Stimulated activated naive CD8-positive, alpha-beta T cell treated with anti-CD3 and anti-CD28 coated beads, Interleukin-15, Interleukin-2, amounts not matched to agents 100 ng/mL and 50 ng/mL, for 24 hours (primary cell): ENCODE measurements around the gene UNC5B.
"Not testable (repeated sequence)": the region's sequence is repeated elsewhere in the genome, so short reads cannot be mapped to it uniquely, and the experiment has no call there.

Experiments
- H3K27ac Mint-ChIP-seq: one replicate; pipeline ENCODE4 v1.8.0; 2021; ENCODE audit warnings: mild to moderate bottlenecking, mixed read lengths
- H3K27me3 Mint-ChIP-seq: one replicate; pipeline ENCODE4 v1.8.0; 2021; ENCODE audit warnings: mixed read lengths
- H3K36me3 Mint-ChIP-seq: one replicate; pipeline ENCODE4 v1.8.0; 2021; ENCODE audit warnings: low read depth, mixed read lengths
- H3K4me1 Mint-ChIP-seq: one replicate; pipeline ENCODE4 v1.8.0; 2021; ENCODE audit warnings: low read depth, mixed read lengths
- H3K4me3 Mint-ChIP-seq: one replicate; pipeline ENCODE4 v1.8.0; 2021; ENCODE audit warnings: mild to moderate bottlenecking, mixed read lengths
- H3K9me3 Mint-ChIP-seq: one replicate; pipeline ENCODE4 v1.8.0; 2021; ENCODE audit warnings: mixed read lengths

Gene UNC5B

DNA sequence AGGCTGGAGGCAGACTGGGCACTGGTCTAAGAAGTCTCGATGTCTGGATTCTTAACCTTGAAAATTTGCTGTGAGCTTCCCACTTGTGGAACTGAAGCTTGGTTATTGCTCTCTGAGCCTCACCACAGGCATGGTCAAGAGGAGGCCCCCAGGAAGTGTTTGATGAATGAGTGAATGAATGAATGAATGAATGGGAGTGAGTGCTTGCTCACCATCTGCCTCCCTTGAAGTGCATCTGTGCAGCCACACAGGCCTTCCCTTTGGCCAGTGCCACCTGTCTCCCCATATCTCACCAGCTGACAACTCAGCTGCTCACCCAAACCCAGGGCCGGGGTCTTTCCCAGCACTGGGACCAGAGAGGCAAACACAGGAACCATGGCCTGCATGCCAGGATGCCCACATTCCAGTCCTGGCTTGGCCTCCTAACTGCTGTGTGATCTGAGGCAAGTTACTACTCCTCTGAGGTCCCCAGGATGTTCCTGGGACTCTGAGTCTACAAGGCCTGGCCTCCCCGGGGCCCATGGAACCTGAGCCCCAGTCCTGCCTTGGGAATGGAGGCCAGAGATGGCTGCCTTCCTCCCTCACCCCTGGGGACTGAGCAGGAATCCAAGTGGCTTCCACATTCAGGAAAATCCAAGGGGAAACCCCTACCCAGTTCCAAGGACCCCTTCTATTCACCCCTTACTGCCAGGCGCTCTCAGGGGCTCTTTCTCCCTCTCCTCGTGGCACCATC, 55.3 kb downstream of the UNC5B start:
- H3K4me3 Mint-ChIP-seq: no peak overlapping the region
- H3K27ac Mint-ChIP-seq: no peak overlapping the region
- no peaks in the 10 kb centered on the region for H3K36me3 Mint-ChIP-seq
- H3K4me1 Mint-ChIP-seq: no peaks in the 10 kb centered on the region
- H3K9me3 Mint-ChIP-seq: no peaks in the 10 kb centered on the region
- H3K27me3 Mint-ChIP-seq: no peaks in the 10 kb centered on the region

DNA sequence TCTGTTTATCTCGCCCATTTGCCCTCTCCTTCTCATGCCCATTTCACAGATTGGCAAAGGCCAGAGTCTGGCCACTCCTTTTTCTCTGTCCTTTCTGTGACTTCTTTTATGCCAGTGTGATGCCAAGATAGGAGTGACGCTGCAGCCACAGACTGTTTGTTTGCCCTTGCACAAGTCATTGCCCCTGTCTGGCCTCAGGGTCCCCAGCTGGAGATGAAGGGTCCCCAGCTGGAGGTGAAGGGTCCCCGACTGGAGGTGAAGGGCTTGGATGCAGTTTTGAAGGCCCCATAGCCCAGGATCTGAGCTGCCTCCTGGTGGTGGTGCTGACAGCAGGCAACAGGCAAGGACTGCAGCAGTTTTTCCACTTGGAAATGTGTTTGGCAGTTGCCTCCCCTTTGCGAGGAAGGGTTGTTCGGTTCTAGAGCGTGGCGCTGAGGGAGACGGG, 55.9 kb downstream of the UNC5B start:
- no peaks in the 10 kb centered on the region for H3K4me1 Mint-ChIP-seq
- H3K36me3 Mint-ChIP-seq: no peaks in the 10 kb centered on the region
- no peak overlapping the region for H3K4me3 Mint-ChIP-seq
- no peak overlapping the region for H3K27ac Mint-ChIP-seq
- no peaks in the 10 kb centered on the region for H3K27me3 Mint-ChIP-seq
- no peaks in the 10 kb centered on the region for H3K9me3 Mint-ChIP-seq

DNA sequence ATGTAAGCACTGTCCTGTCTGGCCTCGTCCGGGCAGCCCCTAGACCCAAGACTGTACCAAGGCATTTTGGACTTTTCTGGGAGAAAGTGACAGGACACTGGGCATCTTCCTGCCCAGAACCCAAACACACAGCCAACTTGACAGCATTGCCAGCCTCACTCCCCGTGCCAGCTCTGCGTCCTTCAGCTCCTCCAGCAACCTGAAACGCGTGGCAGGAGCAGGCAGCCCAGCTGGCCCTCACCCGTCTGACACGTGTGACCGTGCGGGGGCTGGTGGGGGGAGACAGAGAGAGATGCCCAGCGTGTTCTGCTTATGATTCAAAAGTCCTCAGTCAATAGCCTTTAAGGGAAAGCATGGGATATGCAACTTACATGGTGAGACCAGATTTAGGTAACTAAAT, 56.4 kb downstream of the UNC5B start:
- no peaks in the 10 kb centered on the region for H3K36me3 Mint-ChIP-seq
- H3K27me3 Mint-ChIP-seq: no peaks in the 10 kb centered on the region

DNA sequence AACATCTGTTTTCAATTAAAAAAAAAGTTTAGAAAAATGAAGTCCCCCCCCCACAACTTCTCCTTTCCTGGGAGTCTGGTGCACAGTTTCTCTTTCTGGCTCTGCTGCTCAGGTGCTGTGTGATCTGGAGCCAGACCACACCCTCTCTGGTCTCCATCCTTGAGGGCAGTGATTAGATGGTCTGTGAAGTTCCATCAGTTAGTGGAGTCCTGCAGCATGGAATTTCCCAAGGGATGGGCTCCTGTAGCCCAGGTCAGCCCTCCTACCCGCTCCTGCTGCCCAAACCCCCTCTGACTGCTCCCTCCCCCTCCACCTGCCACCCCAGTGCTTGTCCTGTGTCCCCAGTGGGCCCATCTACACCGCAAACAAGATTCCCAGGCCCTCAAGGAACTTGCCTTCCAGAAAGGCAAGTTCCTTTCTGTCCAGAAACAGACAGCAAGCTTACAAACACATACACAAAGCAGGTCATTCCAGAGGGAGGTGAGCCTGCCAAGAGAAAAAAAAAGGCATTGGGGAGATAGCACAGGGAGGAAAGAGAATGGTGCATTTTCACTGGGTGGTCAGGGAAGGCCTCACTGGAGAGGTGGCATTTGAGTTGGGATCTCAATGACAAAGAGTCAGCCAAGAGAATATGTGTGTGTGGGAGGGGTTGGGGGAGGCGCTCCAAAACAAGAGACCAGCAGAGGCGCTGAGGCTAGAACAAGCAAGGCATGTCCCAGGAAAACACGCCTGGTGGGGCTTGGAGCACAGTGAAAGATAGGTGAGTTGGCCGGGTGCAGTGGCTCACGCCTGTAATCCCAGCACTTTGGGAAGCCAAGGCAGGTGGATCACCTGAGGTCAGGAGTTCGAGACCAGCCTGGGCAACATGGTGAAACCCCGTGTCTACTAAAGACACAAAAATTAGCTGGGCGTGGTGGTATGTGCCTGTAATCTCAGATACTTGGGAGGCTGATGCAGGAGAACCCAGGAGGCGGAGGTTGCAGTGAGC, 57.2 kb downstream of the UNC5B start:
- no peaks in the 10 kb centered on the region for H3K27me3 Mint-ChIP-seq
- no peak overlapping the region for H3K27ac Mint-ChIP-seq
- H3K9me3 Mint-ChIP-seq: no peaks in the 10 kb centered on the region
- H3K36me3 Mint-ChIP-seq: no peaks in the 10 kb centered on the region
- no peak overlapping the region for H3K4me3 Mint-ChIP-seq
- H3K4me1 Mint-ChIP-seq: no peaks in the 10 kb centered on the region

More for the DNA sequence above, 56.4 kb downstream of the UNC5B start:
- Mint-ChIP-seq H3K9me3 (no peaks in the 10 kb centered on the region), H3K27ac (no peak overlapping the region), H3K4me3 (no peak overlapping the region), H3K4me1 (no peaks in the 10 kb centered on the region)

DNA sequence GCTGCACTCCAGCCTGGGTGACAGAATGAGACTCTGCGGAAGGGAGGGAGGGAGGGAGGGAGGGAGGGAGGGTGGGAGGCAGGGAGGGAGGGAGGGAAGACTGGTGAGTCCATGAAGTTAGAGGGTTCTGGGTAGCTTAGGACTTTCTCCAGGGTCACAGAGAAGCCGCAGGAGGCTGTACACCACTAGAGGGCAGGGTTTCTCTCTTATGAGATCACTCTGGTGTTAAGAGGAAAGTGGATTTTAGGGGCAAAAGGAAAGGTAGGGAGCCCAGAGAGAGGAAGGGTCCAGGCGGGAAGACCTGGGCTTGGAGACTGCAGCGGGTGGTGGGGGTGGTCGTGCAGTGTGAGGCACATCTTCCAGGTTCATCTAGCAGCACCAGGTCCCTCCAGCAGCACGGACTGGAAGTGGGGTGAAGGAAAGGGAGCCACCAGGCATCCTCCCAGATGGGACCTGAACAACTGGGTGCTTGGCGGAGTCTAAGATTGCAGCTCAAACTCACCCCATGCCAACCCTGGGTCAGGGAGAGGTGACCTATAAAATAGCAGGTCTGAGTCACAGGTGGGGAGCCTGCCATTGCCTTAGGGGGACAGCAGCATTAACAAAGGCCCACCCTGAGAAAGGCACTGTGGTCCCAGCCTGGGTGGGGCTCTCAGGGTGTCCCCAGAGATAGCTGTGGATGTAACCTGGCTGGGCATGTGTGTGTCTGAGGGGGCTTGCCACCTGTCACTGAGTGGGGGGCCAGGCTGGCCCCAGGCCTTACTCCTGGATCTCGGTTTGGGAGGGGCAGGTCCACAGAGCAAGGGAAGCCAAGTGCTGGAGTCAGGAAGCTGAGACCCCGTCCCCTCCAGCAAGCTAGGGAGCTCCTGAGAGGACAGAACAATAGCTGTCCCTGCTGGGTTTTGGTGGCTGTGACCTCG, 58.2 kb downstream of the UNC5B start:
- H3K27me3 Mint-ChIP-seq: no peaks in the 10 kb centered on the region
- H3K4me1 Mint-ChIP-seq: no peaks in the 10 kb centered on the region
- H3K27ac Mint-ChIP-seq: no peak overlapping the region
- H3K9me3 Mint-ChIP-seq: no peaks in the 10 kb centered on the region
- H3K36me3 Mint-ChIP-seq: no peaks in the 10 kb centered on the region
- H3K4me3 Mint-ChIP-seq: no peak overlapping the region

DNA sequence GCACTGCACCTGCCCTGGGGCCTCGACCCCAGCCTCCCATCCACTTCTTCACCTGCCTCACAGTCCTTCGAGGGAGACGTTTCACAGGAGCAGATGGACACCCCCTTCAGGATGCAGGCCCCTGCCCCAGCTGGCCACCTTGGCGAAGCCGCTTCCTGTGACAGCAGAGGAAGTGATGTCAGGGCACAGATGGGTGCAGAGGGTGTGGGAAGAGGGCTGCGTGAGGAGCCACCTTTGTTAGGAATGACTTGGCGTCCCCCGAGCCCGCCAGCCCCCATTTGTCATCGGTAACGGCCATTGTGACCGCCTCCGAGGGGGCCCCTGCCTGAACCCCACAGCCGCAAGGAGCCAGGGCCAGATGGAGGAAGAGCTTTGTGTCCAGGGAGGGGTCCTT, 59.3 kb downstream of the UNC5B start:
- Mint-ChIP-seq H3K4me3 (no peak overlapping the region), H3K9me3 (no peaks in the 10 kb centered on the region), H3K27me3 (no peaks in the 10 kb centered on the region), H3K36me3 (no peaks in the 10 kb centered on the region), H3K4me1 (no peaks in the 10 kb centered on the region), H3K27ac (no peak overlapping the region)

DNA sequence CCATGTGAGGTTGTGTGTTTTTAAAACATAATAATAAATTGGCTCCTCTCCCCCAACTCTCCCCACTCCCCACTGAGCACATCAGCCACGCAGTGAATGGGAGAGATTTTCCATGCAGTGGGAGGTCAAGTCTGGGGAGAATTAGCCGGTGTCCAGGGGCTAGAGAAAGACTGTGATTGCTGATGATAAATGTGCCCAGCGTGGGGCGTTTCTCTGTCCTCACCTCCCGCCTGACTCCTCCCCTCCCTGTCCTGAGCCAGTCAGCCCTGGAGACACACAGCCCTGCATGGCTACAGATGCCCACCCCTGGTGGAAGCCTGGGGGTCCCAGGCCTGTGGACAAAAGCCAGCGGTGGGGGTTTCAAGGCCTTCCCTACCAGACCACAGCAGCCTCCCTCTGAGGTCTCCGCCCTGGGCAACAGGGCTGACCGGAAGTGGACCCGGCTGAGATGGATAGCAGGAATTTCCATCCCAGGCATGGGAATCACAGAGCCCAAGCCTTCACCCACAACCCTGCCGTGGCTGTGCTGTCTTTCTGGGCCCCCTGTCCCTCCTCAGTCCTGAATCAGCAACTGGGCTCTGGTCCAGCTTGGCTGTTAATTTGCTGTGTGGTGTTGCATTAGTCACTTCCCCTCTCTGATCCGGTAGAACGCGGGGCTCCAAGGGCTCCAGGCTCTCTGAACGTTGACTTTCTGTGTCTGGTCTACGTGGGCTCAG, 59.8 kb downstream of the UNC5B start:
- Mint-ChIP-seq H3K9me3 (no peaks in the 10 kb centered on the region), H3K27ac (no peak overlapping the region), H3K4me3 (no peak overlapping the region), H3K4me1 (no peaks in the 10 kb centered on the region), H3K36me3 (no peaks in the 10 kb centered on the region), H3K27me3 (no peaks in the 10 kb centered on the region)

DNA sequence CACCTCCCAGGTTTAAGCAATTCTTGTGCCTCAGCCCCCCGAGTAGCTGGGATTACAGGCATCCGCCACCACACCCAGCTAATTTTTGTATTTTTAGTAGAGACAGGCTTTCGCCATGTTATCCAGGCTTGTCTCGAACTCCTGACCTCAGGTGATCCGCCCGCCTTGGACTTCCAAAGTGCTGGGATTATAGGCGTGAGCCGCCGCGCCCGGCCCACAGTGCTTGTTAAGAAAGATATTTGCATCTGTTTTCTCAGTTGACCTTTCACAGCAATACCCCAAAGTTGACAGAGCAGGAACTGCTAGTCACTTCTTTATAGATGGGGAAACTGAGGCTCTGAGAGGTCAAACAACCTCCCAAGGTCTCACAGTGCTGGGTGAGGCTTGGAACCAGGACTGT, 60.6 kb downstream of the UNC5B start:
- H3K27ac Mint-ChIP-seq, H3K9me3 Mint-ChIP-seq, H3K27me3 Mint-ChIP-seq, H3K4me3 Mint-ChIP-seq, H3K4me1 Mint-ChIP-seq, H3K36me3 Mint-ChIP-seq: not testable (repeated sequence)

DNA sequence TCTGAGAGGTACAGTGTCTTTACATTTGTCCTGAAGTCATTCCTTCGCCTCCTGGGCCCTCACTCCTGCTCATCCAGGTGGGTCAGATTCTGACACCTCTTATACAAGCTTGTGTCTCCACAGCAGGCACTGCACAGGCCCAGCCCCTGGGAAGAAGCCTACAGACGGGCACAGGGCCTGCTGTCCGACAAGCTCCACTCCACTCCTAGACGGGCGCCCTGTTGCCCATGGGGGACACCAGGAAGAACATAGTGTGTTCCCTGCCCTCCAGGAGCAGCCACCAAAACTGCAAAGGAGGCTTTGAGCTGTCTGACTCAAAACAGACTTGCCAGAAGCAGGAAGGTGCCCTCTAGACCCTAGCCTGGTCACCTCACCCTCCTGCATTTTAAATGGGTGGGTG, 61.1 kb downstream of the UNC5B start:
- Mint-ChIP-seq H3K36me3 (no peaks in the 10 kb centered on the region), H3K4me3 (no peak overlapping the region), H3K27me3 (no peaks in the 10 kb centered on the region), H3K4me1 (no peaks in the 10 kb centered on the region), H3K27ac (no peak overlapping the region), H3K9me3 (no peaks in the 10 kb centered on the region)

DNA sequence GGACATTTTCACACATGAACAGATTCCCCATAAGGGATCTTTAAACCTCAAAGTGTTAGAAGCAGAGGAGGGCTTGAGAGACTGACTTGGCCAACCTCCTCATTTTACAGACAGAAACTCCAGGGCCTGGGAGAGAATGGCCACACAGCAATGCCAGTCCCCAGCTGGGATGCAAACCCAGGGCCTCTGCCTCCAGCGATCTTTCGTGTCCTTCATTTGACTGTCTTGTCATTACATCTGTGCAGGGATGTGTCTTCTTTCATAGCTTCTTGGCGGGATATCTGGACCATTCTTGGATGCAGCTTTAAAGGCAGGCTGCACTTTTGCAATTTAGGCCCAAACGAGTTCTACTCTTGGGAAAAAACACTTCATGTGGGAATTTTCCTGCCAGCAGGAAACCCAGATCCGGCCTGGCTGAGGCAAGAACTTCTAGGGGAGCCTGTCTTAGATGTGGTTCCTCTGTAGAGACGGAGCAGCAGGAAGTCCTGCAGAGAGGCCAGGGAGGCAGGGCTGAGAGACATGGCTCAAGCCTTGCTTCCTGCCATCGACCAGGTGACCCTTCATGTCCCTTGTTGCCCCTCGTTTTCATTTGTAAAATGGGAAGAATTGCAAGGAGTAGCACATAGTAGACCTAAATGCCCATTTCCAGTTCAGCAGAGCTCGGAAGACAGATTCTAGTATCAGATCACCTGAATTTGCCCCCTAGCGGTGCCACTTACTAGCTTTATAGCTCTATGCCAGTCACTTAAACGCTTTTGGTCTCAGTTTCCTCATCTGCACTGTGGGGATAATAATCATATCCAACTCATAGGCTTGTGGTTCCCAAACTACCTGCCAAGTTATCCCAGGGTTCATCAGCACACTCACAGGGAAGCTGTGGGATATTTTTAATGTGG, 62.8 kb downstream of the UNC5B start:
- no peaks in the 10 kb centered on the region for H3K36me3 Mint-ChIP-seq
- H3K27me3 Mint-ChIP-seq: no peaks in the 10 kb centered on the region
- no peak overlapping the region for H3K27ac Mint-ChIP-seq
- H3K9me3 Mint-ChIP-seq: no peaks in the 10 kb centered on the region
- H3K4me1 Mint-ChIP-seq: no peaks in the 10 kb centered on the region
- no peak overlapping the region for H3K4me3 Mint-ChIP-seq

DNA sequence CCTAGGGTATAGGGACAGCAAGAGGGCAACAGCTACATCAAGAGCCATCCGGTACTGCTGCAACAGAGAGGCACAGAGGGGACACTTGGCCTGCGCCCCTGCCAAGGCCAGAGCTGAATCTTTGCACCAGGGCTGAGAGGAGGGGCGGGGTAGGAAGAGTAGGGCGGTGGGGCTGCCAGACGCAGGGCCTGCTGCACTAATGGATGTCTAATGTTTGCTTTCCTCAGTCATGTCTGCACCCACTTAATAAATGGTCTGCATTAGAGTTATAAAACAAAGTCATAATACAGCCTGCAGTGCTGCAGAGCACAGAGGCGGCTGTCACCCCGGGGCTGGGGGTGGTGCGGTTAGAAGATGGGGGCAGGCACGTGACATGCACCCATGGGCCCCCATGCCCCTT, 64.5 kb downstream of the UNC5B start:
- Mint-ChIP-seq H3K27ac (no peak overlapping the region), H3K9me3 (no peaks in the 10 kb centered on the region), H3K4me3 (no peak overlapping the region), H3K27me3 (no peaks in the 10 kb centered on the region), H3K4me1 (no peaks in the 10 kb centered on the region), H3K36me3 (no peaks in the 10 kb centered on the region)

DNA sequence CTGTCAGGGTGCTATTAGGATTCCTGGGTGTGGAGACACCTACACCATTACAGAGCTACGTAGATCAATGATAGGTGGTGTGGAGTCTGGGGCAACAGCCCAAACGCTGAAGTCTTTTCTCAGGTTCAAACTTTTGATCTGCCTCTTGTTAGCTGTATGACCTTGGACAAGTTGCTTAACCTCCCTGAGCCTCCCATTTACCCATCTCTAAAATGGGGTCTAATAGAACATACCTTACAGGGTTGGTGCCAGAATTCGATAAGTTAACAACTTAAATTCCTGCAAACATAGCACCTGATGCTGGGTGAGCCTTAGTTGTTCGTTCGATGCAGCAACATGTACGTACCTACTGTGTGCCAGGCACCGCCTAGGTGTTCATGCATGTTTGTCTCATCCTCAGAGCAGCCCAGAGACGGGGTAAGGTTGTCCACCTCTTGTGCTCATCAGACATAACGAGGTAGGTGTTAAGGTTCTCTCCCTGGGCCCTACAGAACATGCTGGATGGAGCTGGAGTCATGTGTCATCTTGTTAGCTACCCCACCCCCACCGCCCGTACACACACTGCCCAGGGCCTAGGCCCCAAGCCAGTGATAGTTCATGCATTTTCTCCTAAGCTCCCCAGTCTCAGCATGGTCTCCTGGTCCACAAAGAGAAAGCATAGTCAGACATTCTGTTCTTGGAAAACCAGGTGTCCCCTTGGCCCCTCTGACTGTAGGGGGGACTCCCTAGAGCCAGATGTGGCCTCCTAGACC, 65.7 kb downstream of the UNC5B start:
- H3K4me3 Mint-ChIP-seq: no peak overlapping the region
- no peaks in the 10 kb centered on the region for H3K4me1 Mint-ChIP-seq
- no peaks in the 10 kb centered on the region for H3K9me3 Mint-ChIP-seq
- no peaks in the 10 kb centered on the region for H3K27me3 Mint-ChIP-seq
- H3K27ac Mint-ChIP-seq: no peak overlapping the region
- H3K36me3 Mint-ChIP-seq: no peaks in the 10 kb centered on the region
